MM.1S (cell line): ENCODE measurements around the gene CD44.

Experiments used
- DNase-seq: peaks from one replicate; pipeline ENCODE4 v3.0.0-alpha.2; 2015
- H2AFZ ChIP-seq: fragments of 300-600 bp; sonication (generic); 2 replicates; pipeline ENCODE4 v1.6.0; 2016; ENCODE audit warnings: antibody characterized with exemption, low read length
- H3F3A ChIP-seq: fragments of 300-600 bp; sonication (generic); 2 replicates; pipeline ENCODE4 v1.6.1; 2016; ENCODE audit warnings: mild to moderate bottlenecking, antibody characterized with exemption, low read length, moderate library complexity, mixed read lengths; ENCODE audit not compliant: insufficient read depth
- H3K27ac ChIP-seq: fragments of 300-600 bp; sonication (generic); 2 replicates; pipeline ENCODE4 v1.5.1; 2016; ENCODE audit warnings: mild to moderate bottlenecking, low read length
- H3K27me3 ChIP-seq: fragments of 300-600 bp; sonication (generic); replicated peaks from 2 replicates; pipeline ENCODE4 v1.6.0; 2016; ENCODE audit warnings: low read length; ENCODE audit not compliant: insufficient read depth
- H3K36me3 ChIP-seq: fragments of 300-600 bp; sonication (generic); replicated peaks from 2 replicates; pipeline ENCODE4 v1.6.1; 2016; ENCODE audit warnings: mild to moderate bottlenecking, low read length, mixed read lengths; ENCODE audit not compliant: insufficient read depth
- H3K4me1 ChIP-seq: fragments of 300-600 bp; sonication (generic); 2 replicates; pipeline ENCODE4 v1.6.1; 2016; ENCODE audit warnings: low read length, mixed read lengths
- H3K4me2 ChIP-seq: fragments of 300-600 bp; sonication (generic); 2 replicates; pipeline ENCODE4 v1.6.0; 2016; ENCODE audit warnings: low read depth, low read length
- H3K4me3 ChIP-seq: fragments of 300-600 bp; sonication (generic); 2 replicates; pipeline ENCODE4 v1.5.1; 2016; ENCODE audit warnings: low read length, mixed read lengths
- H3K79me2 ChIP-seq: fragments of 300-600 bp; sonication (generic); 2 replicates; pipeline ENCODE4 v1.6.1; 2016; ENCODE audit warnings: mixed run types, low read length, mixed read lengths
- H3K9ac ChIP-seq: fragments of 300-600 bp; sonication (generic); 2 replicates; pipeline ENCODE4 v1.6.1; 2016; ENCODE audit warnings: low read length, mixed read lengths
- H3K9me2 ChIP-seq: fragments of 300-600 bp; sonication (generic); replicated peaks from 2 replicates; pipeline ENCODE4 v1.6.1; 2016; ENCODE audit warnings: mild to moderate bottlenecking, low read length, mixed read lengths; ENCODE audit not compliant: insufficient read depth
- H3K9me3 ChIP-seq: fragments of 300-600 bp; sonication (generic); replicated peaks from 2 replicates; pipeline ENCODE4 v1.6.1; 2016; ENCODE audit warnings: mild to moderate bottlenecking, low read length, mixed read lengths; ENCODE audit not compliant: insufficient read depth
- H4K20me1 ChIP-seq: fragments of 300-600 bp; sonication (generic); 2 replicates; pipeline ENCODE4 v1.6.1; 2016; ENCODE audit warnings: mild to moderate bottlenecking, low read length, moderate library complexity, mixed read lengths; ENCODE audit not compliant: insufficient read depth
- EZH2 ChIP-seq: fragments of 300-600 bp; sonication (generic); optimal IDR thresholded peaks from 2 replicates; pipeline ENCODE3; 2017; ENCODE audit warnings: low read depth, mild to moderate bottlenecking, antibody characterized with exemption, low read length, mixed read lengths
- EZH2phosphoT487 ChIP-seq: fragments of 300-600 bp; sonication (generic); IDR thresholded peaks from 2 replicates; pipeline ENCODE4 v1.6.1; 2018; ENCODE audit warnings: antibody characterized with exemption, low read length
- TF ChIP-seq, protein P1 (sequence below): fragments of 300-600 bp; sonication (generic); IDR thresholded peaks from 2 replicates; pipeline ENCODE4 v1.5.1; 2016; ENCODE audit warnings: antibody characterized with exemption, low read length, mixed read lengths

CD44 gene

GRCh38 chr11:35259529-35259928 is 120.6 kb downstream of the CD44 start:
- no peaks in the 10 kb centered on the region for H4K20me1 ChIP-seq
- H3K9ac ChIP-seq: no peak overlapping the region
- no peak overlapping the region for H3K4me3 ChIP-seq
- H3F3A ChIP-seq: peaks cover 10% of the 10 kb centered on the region
- no peaks in the 10 kb centered on the region for H3K9me2 ChIP-seq
- H3K4me1 ChIP-seq: peaks cover 16% of the 10 kb centered on the region
- DNase-seq: no peak
- H3K27me3 ChIP-seq: no peaks in the 10 kb centered on the region
- no peak overlapping the region for H2AFZ ChIP-seq
- no peaks in the 10 kb centered on the region for H3K9me3 ChIP-seq
- TF ChIP-seq EZH2: no peak
- TF ChIP-seq, protein P1, sequence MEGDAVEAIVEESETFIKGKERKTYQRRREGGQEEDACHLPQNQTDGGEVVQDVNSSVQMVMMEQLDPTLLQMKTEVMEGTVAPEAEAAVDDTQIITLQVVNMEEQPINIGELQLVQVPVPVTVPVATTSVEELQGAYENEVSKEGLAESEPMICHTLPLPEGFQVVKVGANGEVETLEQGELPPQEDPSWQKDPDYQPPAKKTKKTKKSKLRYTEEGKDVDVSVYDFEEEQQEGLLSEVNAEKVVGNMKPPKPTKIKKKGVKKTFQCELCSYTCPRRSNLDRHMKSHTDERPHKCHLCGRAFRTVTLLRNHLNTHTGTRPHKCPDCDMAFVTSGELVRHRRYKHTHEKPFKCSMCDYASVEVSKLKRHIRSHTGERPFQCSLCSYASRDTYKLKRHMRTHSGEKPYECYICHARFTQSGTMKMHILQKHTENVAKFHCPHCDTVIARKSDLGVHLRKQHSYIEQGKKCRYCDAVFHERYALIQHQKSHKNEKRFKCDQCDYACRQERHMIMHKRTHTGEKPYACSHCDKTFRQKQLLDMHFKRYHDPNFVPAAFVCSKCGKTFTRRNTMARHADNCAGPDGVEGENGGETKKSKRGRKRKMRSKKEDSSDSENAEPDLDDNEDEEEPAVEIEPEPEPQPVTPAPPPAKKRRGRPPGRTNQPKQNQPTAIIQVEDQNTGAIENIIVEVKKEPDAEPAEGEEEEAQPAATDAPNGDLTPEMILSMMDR: no peak
- H3K36me3 ChIP-seq: no peaks in the 10 kb centered on the region
- no peak overlapping the region for H3K4me2 ChIP-seq
- no peaks in the 10 kb centered on the region for H3K79me2 ChIP-seq
- no peak overlapping the region for H3K27ac ChIP-seq

GRCh38 chr11:35260342-35260985 is 121.5 kb downstream of the CD44 start:
- no peak for DNase-seq
- Histone ChIP-seq H3K79me2 (no peaks in the 10 kb centered on the region), H4K20me1 (no peaks in the 10 kb centered on the region), H3K4me1 (peaks cover 16% of the 10 kb centered on the region), H3K4me2 (no peak overlapping the region), H3K27me3 (no peaks in the 10 kb centered on the region), H3K4me3 (no peak overlapping the region), H3K36me3 (no peaks in the 10 kb centered on the region), H3K9me3 (no peaks in the 10 kb centered on the region), H3F3A (peaks cover 10% of the 10 kb centered on the region), H3K9ac (no peak overlapping the region), H3K27ac (no peak overlapping the region), H2AFZ (no peak overlapping the region), H3K9me2 (no peaks in the 10 kb centered on the region)
- TF ChIP-seq EZH2phosphoT487 (no peak), EZH2 (no peak)
- TF ChIP-seq, protein P1: no peak

- Histone ChIP-seq H3K36me3 (no peaks in the 10 kb centered on the region), H3K4me1 (peaks cover 16% of the 10 kb centered on the region), H3K9me3 (no peaks in the 10 kb centered on the region), H3K79me2 (no peaks in the 10 kb centered on the region), H3K4me3 (no peak overlapping the region), H3K27me3 (no peaks in the 10 kb centered on the region), H3K27ac (no peak overlapping the region), H3K9me2 (no peaks in the 10 kb centered on the region), H3K4me2 (no peak overlapping the region), H3K9ac (no peak overlapping the region), H3F3A (peaks cover 10% of the 10 kb centered on the region), H4K20me1 (no peaks in the 10 kb centered on the region), H2AFZ (no peak overlapping the region)
- TF ChIP-seq, protein P1: no peak
- TF ChIP-seq EZH2 (no peak), EZH2phosphoT487 (no peak)
- DNase-seq: no peak
These were observed 122.2 kb downstream of the CD44 start for GRCh38 chr11:35261197-35261596.
